AG04450 (cell line): ENCODE data around the gene CNKSR3. TPM values are rescaled to one million over a fixed set of nuclear protein-coding genes. Genes with fewer than 3 reads are reported as not detected.
A peak's percentile ranks its signal among the peaks of the same experiment; 100 is the strongest.

Source experiments
- CTCF ChIA-PET: fragments of 300-600, 350-600 bp; formaldehyde crosslinking; extraction: SDS; loops from one replicate; lab custom pipeline; 2022; ENCODE audit warnings: antibody characterized with exemption, inconsistent platforms; lab: Charles Lee
- POLR2A ChIA-PET: fragments of 350-600 bp; formaldehyde crosslinking; extraction: SDS; loops from one replicate; lab custom pipeline; 2021; ENCODE audit warnings: antibody characterized with exemption, inconsistent platforms; lab: Yijun Ruan, JAX
- DNase-seq: peaks from one replicate; pipeline ENCODE4 v3.0.0-alpha.2; 2011; ENCODE audit warnings: low read depth, low spot score
- H3K27ac ChIP-seq: one replicate; pipeline ENCODE4 v1.5.1; 2012; ENCODE audit warnings: low read depth, low read length, control low read depth
- H3K27me3 ChIP-seq: one replicate; pipeline ENCODE4 v1.6.0; 2012; ENCODE audit warnings: low read length; ENCODE audit not compliant: control insufficient read depth, insufficient read depth
- H3K4me3 ChIP-seq: 2 replicates; pipeline ENCODE4 v1.5.1; 2011; ENCODE audit warnings: mild to moderate bottlenecking, low read depth, low read length, control low read depth
- H3K9me3 ChIP-seq: 2 replicates; pipeline ENCODE4 v1.5.1; 2012; ENCODE audit warnings: low read length; ENCODE audit not compliant: control insufficient read depth, insufficient read depth
- polyA plus RNA-seq: library from polyadenylated mRNA; depleted of rRNA; stranded (reverse); fragments of >200 nt; gene quantifications from 2 replicates; pipeline ENCODE4 v1.2.3, GENCODE V29; 2011
- TF ChIP-seq, protein P1 (sequence below): IDR thresholded peaks from 2 replicates; pipeline ENCODE4 v1.5.1; 2011; ENCODE audit warnings: low read depth, low read length, control low read depth, inconsistent platforms

Gene CNKSR3
- polyA plus RNA-seq, 1 experiment = 8.6 TPM

DNA sequence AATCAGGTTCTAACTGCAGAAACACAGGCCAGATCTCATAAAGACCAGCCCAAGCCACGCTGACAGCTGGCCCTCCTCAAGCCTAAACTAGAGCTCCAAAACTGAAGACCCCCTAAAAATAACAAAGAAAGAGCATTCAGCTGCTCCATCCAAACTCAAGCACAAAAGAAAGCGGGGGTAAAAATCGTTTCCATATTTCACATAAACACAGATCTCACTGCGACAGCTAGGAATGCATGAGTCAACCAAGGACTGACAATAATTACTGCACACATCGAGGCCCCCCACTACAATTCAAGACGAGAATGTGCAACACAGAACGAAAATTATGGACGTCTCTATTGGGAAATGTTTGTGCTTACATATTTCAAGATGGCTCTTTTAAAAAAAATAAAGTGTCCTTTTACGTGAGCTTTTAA lies 31.1 kb downstream of the CNKSR3 start:
- Histone ChIP-seq H3K27me3 (no peaks in the 10 kb centered on the region), H3K4me3 (peak overlapping the region; percentile 53), H3K27ac (peak overlapping the region; percentile 86), H3K9me3 (no peaks in the 10 kb centered on the region)
- ChIA-PET POLR2A (interaction anchor here (0.5 to 1.5 kb wide), 3 partner anchors 31 to 176 kb away, joined by 4 to 14 read pairs (median 4); partner anchors contain the start of gene CNKSR3), CTCF (interaction anchor here (2.4 kb wide), 1 partner anchor 21 kb away, joined by 9 read pairs; no protein-coding TSS in a partner anchor)
- peak; percentile 37 for DNase-seq
- TF ChIP-seq, protein P1, sequence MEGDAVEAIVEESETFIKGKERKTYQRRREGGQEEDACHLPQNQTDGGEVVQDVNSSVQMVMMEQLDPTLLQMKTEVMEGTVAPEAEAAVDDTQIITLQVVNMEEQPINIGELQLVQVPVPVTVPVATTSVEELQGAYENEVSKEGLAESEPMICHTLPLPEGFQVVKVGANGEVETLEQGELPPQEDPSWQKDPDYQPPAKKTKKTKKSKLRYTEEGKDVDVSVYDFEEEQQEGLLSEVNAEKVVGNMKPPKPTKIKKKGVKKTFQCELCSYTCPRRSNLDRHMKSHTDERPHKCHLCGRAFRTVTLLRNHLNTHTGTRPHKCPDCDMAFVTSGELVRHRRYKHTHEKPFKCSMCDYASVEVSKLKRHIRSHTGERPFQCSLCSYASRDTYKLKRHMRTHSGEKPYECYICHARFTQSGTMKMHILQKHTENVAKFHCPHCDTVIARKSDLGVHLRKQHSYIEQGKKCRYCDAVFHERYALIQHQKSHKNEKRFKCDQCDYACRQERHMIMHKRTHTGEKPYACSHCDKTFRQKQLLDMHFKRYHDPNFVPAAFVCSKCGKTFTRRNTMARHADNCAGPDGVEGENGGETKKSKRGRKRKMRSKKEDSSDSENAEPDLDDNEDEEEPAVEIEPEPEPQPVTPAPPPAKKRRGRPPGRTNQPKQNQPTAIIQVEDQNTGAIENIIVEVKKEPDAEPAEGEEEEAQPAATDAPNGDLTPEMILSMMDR = no peak

- Histone ChIP-seq H3K9me3 (no peaks in the 10 kb centered on the region), H3K27ac (peak overlapping the region; percentile 86), H3K27me3 (no peaks in the 10 kb centered on the region), H3K4me3 (peak overlapping the region; percentile 53; the same call in 1 of the 2 replicates)
- TF ChIP-seq, protein P1 = no peak
- ChIA-PET POLR2A (interaction anchor here (0.5 to 1.5 kb wide), 2 partner anchors 32 to 176 kb away, joined by 4 to 14 read pairs; partner anchors contain the start of gene CNKSR3), CTCF (interaction anchor here (2.4 kb wide), 1 partner anchor 22 kb away, joined by 9 read pairs; no protein-coding TSS in a partner anchor)
- no peak for DNase-seq
These were observed 31.8 kb downstream of the CNKSR3 start for GRCh38 chr6:154478701-154479060.

DNA sequence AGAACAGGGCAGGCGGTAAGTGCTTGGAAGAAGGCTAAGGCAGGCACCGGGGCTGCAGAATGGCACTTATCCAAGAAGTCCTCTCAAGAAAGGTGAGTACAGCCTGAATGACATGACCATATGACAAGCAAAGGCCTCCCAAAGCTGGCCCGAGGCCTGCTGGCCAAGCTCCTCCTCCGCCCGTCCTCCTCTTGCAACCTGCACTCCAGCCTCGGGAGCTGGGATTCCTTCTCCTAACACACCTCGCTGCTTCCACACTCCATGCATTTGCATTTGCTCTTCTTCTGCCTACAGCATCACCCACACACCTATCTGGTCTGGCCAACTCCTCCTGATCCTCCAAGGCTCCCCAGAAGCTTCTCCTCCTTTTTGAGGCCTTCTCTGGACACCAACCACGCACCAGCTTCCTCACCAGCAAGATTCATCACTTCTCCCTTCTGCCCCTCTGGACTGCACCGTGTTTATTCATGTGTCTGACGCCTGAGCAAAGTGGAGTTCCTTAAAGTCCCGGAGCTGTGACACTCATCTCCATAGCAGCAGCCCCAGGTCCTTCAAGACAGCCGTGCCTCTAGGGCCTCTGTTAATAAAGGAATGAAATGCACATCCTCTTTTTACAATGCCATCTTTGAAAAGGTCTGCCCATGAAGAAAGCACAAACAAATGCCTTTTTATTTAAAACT lies 32.3 kb downstream of the CNKSR3 start:
- ChIA-PET CTCF (interaction anchor here (2.4 kb wide), 1 partner anchor 22 kb away, joined by 9 read pairs; no protein-coding TSS in a partner anchor), POLR2A (interaction anchor here (0.6 to 1.5 kb wide), 2 partner anchors 32 to 241 kb away, joined by 4 to 14 read pairs; partner anchors contain the start of gene CNKSR3)

DNA sequence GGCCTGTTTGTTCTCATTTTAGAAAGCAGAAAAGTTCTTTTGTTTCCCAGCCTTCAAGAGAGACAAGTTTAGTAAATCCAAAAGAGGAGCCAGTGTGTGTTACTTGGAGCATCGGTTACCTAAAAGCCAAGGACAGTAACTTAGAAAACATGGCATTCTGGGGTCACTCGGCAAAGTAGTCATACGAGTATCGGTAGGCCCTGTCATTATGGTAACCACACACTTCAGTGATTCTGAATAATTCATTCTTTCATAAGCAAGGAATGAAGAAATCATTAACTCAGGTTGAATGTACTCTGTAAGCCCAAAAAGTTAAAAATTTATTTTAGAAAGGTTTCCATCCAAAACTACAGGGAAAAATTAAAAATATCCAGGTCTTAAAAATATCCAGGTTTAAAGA lies 34.0 kb downstream of the CNKSR3 start:
- Histone ChIP-seq H3K4me3 (no peak overlapping the region), H3K27ac (no peak overlapping the region), H3K27me3 (no peaks in the 10 kb centered on the region), H3K9me3 (no peaks in the 10 kb centered on the region)
- TF ChIP-seq, protein P1 = no peak
- no peak for DNase-seq
- ChIA-PET POLR2A (no interaction called here), CTCF (interaction anchor here (0.7 to 1.0 kb wide), 2 partner anchors 8 to 468 kb away, joined by 3 read pairs; no protein-coding TSS in a partner anchor)

More for the DNA sequence above, 32.3 kb downstream of the CNKSR3 start:
- no peak for DNase-seq
- Histone ChIP-seq H3K27me3 (no peaks in the 10 kb centered on the region), H3K27ac (peak overlapping the region; percentile 86), H3K9me3 (no peaks in the 10 kb centered on the region), H3K4me3 (no peak overlapping the region)
- TF ChIP-seq, protein P1 = no peak
